Mucosa of descending colon (tissue), 3 donors: ENCODE results near the gene SH2D5. TPM values are rescaled to one million over a fixed set of nuclear protein-coding genes. Genes with fewer than 3 reads are reported as not detected.

Experiments used
- ATAC-seq: fragments of 200-7000 bp; cut with Tn5 transposase; one replicate; pipeline ENCODE4 v1.9.1; 2020; ENCODE audit warnings: mild to moderate bottlenecking, moderate library complexity
- DNase-seq, 3 donors: peaks; one replicate each; pipeline ENCODE4 v3.0.0-alpha.2; 2020
- H3K36me3 ChIP-seq: fragments of 200-600 bp; one replicate; pipeline ENCODE4 v1.8.0; 2021; ENCODE audit warnings: low read depth, mild to moderate bottlenecking
- H3K4me1 ChIP-seq: fragments of 200-600 bp; one replicate; pipeline ENCODE4 v1.8.0; 2021; ENCODE audit warnings: low read depth, mild to moderate bottlenecking
- H3K4me3 ChIP-seq: fragments of 200-600 bp; one replicate; pipeline ENCODE4 v1.8.0; 2021; ENCODE audit warnings: mild to moderate bottlenecking
- H3K9me3 ChIP-seq: fragments of 200-600 bp; one replicate; pipeline ENCODE4 v1.8.0; 2021; ENCODE audit warnings: mild to moderate bottlenecking
- CTCF ChIP-seq: fragments of 200-600 bp; IDR thresholded peaks from one replicate; pipeline ENCODE4 v1.8.0; 2022; ENCODE audit warnings: antibody characterized with exemption, mild to moderate bottlenecking
- intact Hi-C, 2 donors: fragments of 100-400 bp; cut with DNase I in 1 of 2; cut with micrococcal nuclease in 1 of 2; formaldehyde crosslinking; loops; one replicate each; pipeline versions ENCODE4 v1.11.0 to v1.11.1; 2022; cut with DNase I, micrococcal nuclease
- total RNA-seq, 3 donors: library from RNA; stranded (reverse); fragmentation: NEBNext Ultra II Directional in 2 of 3; extraction: Animal tissue kit (Norgen Biotek cat#: 25700) in 2 of 3; gene quantifications; one replicate each; pipeline versions ENCODE4 v1.2.1 to v1.2.4, GENCODE V29; 2021 to 2023
- donor health status: DM: no; HTN: no; CAD: no; lungs with moderate emphysema.
- donor health status: DM: no; HTN: no; CAD: no.
- donor health status: DM: no; HTN: yes; CAD: no.

SH2D5 gene
- total RNA-seq, 3 donors from 2014 or later: 0.07 to 0.09 TPM; not detected in 1

DNA sequence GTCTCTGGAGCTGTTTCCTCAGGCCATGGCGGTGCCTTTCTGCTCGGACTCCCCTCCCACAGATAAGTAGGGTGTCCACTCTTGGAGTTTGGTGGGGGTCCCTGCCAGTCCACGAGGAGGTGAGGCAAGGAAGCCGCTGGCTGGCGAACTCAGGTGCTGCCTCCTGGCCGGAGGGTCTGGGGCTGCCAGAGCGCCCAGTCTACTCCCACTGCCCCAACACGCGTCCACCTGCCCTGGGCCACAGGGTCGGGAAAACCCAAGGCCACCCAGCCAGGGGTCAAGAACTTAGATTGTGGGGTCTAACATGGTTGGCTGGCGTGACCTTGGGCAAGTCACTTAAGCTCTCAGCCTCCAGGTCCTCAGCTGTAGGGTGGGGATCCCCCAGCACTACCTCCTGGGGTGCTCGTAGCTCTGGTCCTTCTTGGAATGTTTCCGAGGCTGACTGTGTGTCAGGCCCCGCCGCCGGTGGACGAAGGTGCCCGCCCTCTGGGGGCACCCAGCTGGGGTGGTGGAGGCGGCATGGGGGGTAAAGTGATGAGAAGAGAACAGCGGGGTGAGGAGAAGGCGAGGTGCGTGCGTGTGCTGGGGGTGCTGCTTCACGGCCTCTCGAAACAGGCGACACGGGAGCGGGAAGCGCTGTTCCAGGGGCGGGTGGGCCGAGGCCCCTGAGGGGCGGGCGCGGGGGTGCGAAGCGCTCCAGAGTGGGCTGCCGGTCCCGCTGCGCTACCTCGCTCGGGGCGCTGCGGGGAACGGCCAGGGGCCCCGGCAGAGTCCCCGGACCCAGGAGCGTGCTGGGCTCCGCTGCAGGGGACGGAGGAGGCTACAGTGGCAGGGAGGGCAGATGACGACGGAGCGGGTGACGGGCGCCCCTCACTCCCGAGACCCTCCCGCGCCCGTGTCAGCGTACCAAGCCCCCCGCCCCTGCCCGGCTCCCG lies 1.2 kb downstream of the SH2D5 start:
- Histone ChIP-seq H3K9me3 (no peaks in the 10 kb centered on the region), H3K36me3 (no peaks in the 10 kb centered on the region), H3K4me3 (no peak overlapping the region), H3K4me1 (peaks cover 23% of the 10 kb centered on the region)
- DNase-seq (no peak), ATAC-seq (no peak)
- TF ChIP-seq CTCF: no peak
- intact Hi-C loops: no loop called here

DNA sequence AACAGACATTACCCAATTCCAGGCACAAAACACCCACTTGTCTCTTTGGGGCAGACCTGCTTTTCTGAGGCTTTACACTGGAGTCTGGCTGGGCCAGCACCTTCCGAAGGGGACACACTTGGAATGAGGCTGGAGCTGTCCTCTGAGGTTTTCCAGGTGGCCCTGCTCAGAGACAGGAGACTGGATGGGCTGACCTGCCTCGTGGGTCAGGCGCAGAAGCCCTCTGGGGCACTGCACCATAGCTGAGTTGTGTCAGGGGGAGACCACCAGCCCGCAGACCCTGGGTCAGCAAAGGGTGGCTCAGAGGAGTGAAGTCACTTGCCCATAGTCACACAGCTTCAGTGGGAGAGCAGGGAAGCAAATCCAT lies 1.8 kb downstream of the SH2D5 start:
- intact Hi-C loops: no loop called here
- Histone ChIP-seq H3K4me3 (no peak overlapping the region), H3K4me1 (peaks cover 23% of the 10 kb centered on the region), H3K9me3 (no peaks in the 10 kb centered on the region), H3K36me3 (no peaks in the 10 kb centered on the region)
- no peak for TF ChIP-seq CTCF
- no peak for ATAC-seq
- no peak for DNase-seq

- ATAC-seq (no peak), DNase-seq (no peak)
- Histone ChIP-seq H3K36me3 (no peaks in the 10 kb centered on the region), H3K9me3 (no peaks in the 10 kb centered on the region), H3K4me3 (no peak overlapping the region), H3K4me1 (peaks cover 23% of the 10 kb centered on the region)
- no peak for TF ChIP-seq CTCF
- intact Hi-C loops: no loop called here
Measured at GRCh38 chr1:20729990-20730689, 2.4 kb downstream of the SH2D5 start.

- no peaks in the 10 kb centered on the region for H3K36me3 ChIP-seq
- ATAC-seq (no peak), DNase-seq (no peak)
- no peak for TF ChIP-seq CTCF
- H3K9me3 ChIP-seq: no peaks in the 10 kb centered on the region
- H3K4me3 ChIP-seq: no peak overlapping the region
- H3K4me1 ChIP-seq: peaks cover 23% of the 10 kb centered on the region
- intact Hi-C loops: no loop called here
Measured at GRCh38 chr1:20729155-20729931, 3.2 kb downstream of the SH2D5 start.

GRCh38 chr1:20728371-20729154 lies 3.9 kb downstream of the SH2D5 start:
- DNase-seq (no peak), ATAC-seq (no peak)
- TF ChIP-seq CTCF: no peak
- intact Hi-C loops: no loop called here
- peaks cover 19% of the 10 kb centered on the region for H3K4me1 ChIP-seq
- H3K9me3 ChIP-seq: no peaks in the 10 kb centered on the region
- no peaks in the 10 kb centered on the region for H3K36me3 ChIP-seq
- H3K4me3 ChIP-seq: no peak overlapping the region
